Activated CD4-positive, alpha-beta memory T cell treated with anti-CD3 and anti-CD28 coated beads for 36 hours (primary cell): Measurements from ENCODE around the gene MCHR1. TPM values are rescaled to one million over a fixed set of nuclear protein-coding genes. Genes with fewer than 3 reads are reported as not detected.
"Not testable (repeated sequence)": the region's sequence is repeated elsewhere in the genome, so short reads cannot be mapped to it uniquely, and the experiment has no call there.

Source experiments
- CTCF ChIA-PET: fragments of 350-600 bp; sonication (Branson Sonifier 250); formaldehyde crosslinking; loops from one replicate; lab custom pipeline; 2021; ENCODE audit warnings: antibody characterized with exemption, inconsistent platforms; lab: Charles Lee
- POLR2A ChIA-PET: fragments of 350-600 bp; sonication (Branson Sonifier 250); formaldehyde crosslinking; loops from one replicate; lab custom pipeline; 2021; ENCODE audit warnings: antibody characterized with exemption; lab: Charles Lee
- DNase-seq: peaks from one replicate; pipeline ENCODE4 v3.0.0-alpha.2; 2020
- H3K27ac Mint-ChIP-seq: one replicate; pipeline ENCODE4 v1.8.0; 2021; ENCODE audit warnings: mixed read lengths
- H3K27me3 Mint-ChIP-seq: one replicate; pipeline ENCODE4 v1.8.0; 2021; ENCODE audit warnings: mixed read lengths
- H3K36me3 Mint-ChIP-seq: one replicate; pipeline ENCODE4 v1.8.0; 2021; ENCODE audit warnings: mixed read lengths
- H3K4me1 Mint-ChIP-seq: one replicate; pipeline ENCODE4 v1.8.0; 2021; ENCODE audit warnings: low read depth, mixed read lengths
- H3K4me3 Mint-ChIP-seq: one replicate; pipeline ENCODE4 v1.8.0; 2021; ENCODE audit warnings: mild to moderate bottlenecking, mixed read lengths
- H3K9me3 Mint-ChIP-seq: one replicate; pipeline ENCODE4 v1.8.0; 2021; ENCODE audit warnings: mixed read lengths
- intact Hi-C: fragments of 100-400 bp; cut with micrococcal nuclease; formaldehyde crosslinking; loops from one replicate; pipeline ENCODE4 v1.15.1; 2023
- total RNA-seq, 2 experiments: library from RNA; stranded (reverse); gene quantifications; one replicate each; pipeline ENCODE4 v1.2.3, GENCODE V29; 2021

MCHR1 gene
- total RNA-seq, 2 experiments from 2014 or later = not detected

GRCh38 chr22:40703174-40703573, 23.9 kb downstream of the MCHR1 start:
- POLR2A ChIA-PET = no interaction called here
- H3K4me1 Mint-ChIP-seq = peaks cover 5% of the 10 kb centered on the region
- H3K4me3 Mint-ChIP-seq = no peak overlapping the region

GRCh38 chr22:40703736-40704135, 24.5 kb downstream of the MCHR1 start:
- Mint-ChIP-seq H3K4me3 (no peak overlapping the region), H3K36me3 (no peaks in the 10 kb centered on the region), H3K9me3 (no peaks in the 10 kb centered on the region), H3K27me3 (no peaks in the 10 kb centered on the region), H3K27ac (no peak overlapping the region), H3K4me1 (peaks cover 5% of the 10 kb centered on the region)
- intact Hi-C loops = no loop called here
- ChIA-PET POLR2A (no interaction called here), CTCF (interaction anchor here (1.0 to 1.6 kb wide), 2 partner anchors 15 to 21 kb away, joined by 3 read pairs; no protein-coding TSS in a partner anchor)
- DNase-seq = no peak

More at GRCh38 chr22:40703174-40703573, 23.9 kb downstream of the MCHR1 start:
- CTCF ChIA-PET = interaction anchor here (1.0 to 1.6 kb wide), 2 partner anchors 15 to 20 kb away, joined by 3 read pairs; no protein-coding TSS in a partner anchor
- Mint-ChIP-seq H3K27me3 (no peaks in the 10 kb centered on the region), H3K36me3 (no peaks in the 10 kb centered on the region), H3K27ac (no peak overlapping the region), H3K9me3 (no peaks in the 10 kb centered on the region)
- intact Hi-C loops = no loop called here
- DNase-seq = no peak

- H3K27ac Mint-ChIP-seq = no peak overlapping the region
- peaks cover 8% of the 10 kb centered on the region for H3K4me1 Mint-ChIP-seq
- POLR2A ChIA-PET = no interaction called here
- no peaks in the 10 kb centered on the region for H3K27me3 Mint-ChIP-seq
- no peaks in the 10 kb centered on the region for H3K9me3 Mint-ChIP-seq
- H3K36me3 Mint-ChIP-seq = no peaks in the 10 kb centered on the region
- no peak overlapping the region for H3K4me3 Mint-ChIP-seq
- DNase-seq = no peak
- intact Hi-C loops = no loop called here
- CTCF ChIA-PET = no interaction called here
Observed at GRCh38 chr22:40705918-40706682, 26.8 kb downstream of the MCHR1 start.

GRCh38 chr22:40707154-40707553, 27.9 kb downstream of the MCHR1 start:
- Mint-ChIP-seq H3K4me1 (peaks cover 10% of the 10 kb centered on the region), H3K27me3 (peaks cover 4% of the 10 kb centered on the region), H3K36me3 (no peaks in the 10 kb centered on the region), H3K9me3 (no peaks in the 10 kb centered on the region), H3K4me3 (no peak overlapping the region), H3K27ac (no peak overlapping the region)
- ChIA-PET POLR2A (no interaction called here), CTCF (no interaction called here)
- no peak for DNase-seq
- intact Hi-C loops = no loop called here

GRCh38 chr22:40708177-40708576, 28.9 kb downstream of the MCHR1 start:
- intact Hi-C loops = no loop called here
- H3K27ac Mint-ChIP-seq = no peak overlapping the region
- no peak overlapping the region for H3K4me3 Mint-ChIP-seq
- H3K27me3 Mint-ChIP-seq = peaks cover 4% of the 10 kb centered on the region
- no peaks in the 10 kb centered on the region for H3K36me3 Mint-ChIP-seq
- DNase-seq = no peak
- ChIA-PET POLR2A (no interaction called here), CTCF (interaction anchor here (0.9 kb wide), 1 partner anchor 32 kb away, joined by 4 read pairs; no protein-coding TSS in a partner anchor)
- H3K9me3 Mint-ChIP-seq = no peaks in the 10 kb centered on the region
- peaks cover 10% of the 10 kb centered on the region for H3K4me1 Mint-ChIP-seq

GRCh38 chr22:40709752-40710413, 30.6 kb downstream of the MCHR1 start:
- intact Hi-C loops = loop anchor here (10.0 kb wide), 1 partner anchor 105 kb away; the partner anchor contains the start of gene SLC25A17
- POLR2A ChIA-PET = no interaction called here

GRCh38 chr22:40712311-40712710, 33.0 kb downstream of the MCHR1 start:
- CTCF ChIA-PET = interaction anchor here (1.2 to 3.3 kb wide), 3 partner anchors 29 to 297 kb away, joined by 3 to 25 read pairs (median 4); no protein-coding TSS in a partner anchor
- DNase-seq = no peak
- Mint-ChIP-seq H3K27me3 (peaks cover 7% of the 10 kb centered on the region), H3K27ac (no peak overlapping the region), H3K4me1 (peaks cover 12% of the 10 kb centered on the region), H3K4me3 (no peak overlapping the region), H3K36me3 (no peaks in the 10 kb centered on the region), H3K9me3 (no peaks in the 10 kb centered on the region)
- intact Hi-C loops = loop anchor here (10.0 kb wide), 1 partner anchor 102 kb away; the partner anchor contains the start of gene SLC25A17
- POLR2A ChIA-PET = interaction anchor here (0.6 to 1.2 kb wide), 2 partner anchors 11 to 29 kb away, joined by 4 read pairs; no protein-coding TSS in a partner anchor

More at GRCh38 chr22:40709752-40710413, 30.6 kb downstream of the MCHR1 start:
- peaks cover 12% of the 10 kb centered on the region for H3K4me1 Mint-ChIP-seq
- H3K27ac Mint-ChIP-seq = no peak overlapping the region
- no peaks in the 10 kb centered on the region for H3K9me3 Mint-ChIP-seq
- H3K27me3 Mint-ChIP-seq = peaks cover 5% of the 10 kb centered on the region
- H3K36me3 Mint-ChIP-seq = no peaks in the 10 kb centered on the region
- DNase-seq = no peak
- H3K4me3 Mint-ChIP-seq = no peak overlapping the region
- CTCF ChIA-PET = interaction anchor here (1.0 to 3.3 kb wide), 2 partner anchors 27 to 86 kb away, joined by 4 to 25 read pairs; no protein-coding TSS in a partner anchor

GRCh38 chr22:40714499-40715337, 35.4 kb downstream of the MCHR1 start:
- Mint-ChIP-seq H3K27me3 (peaks cover 7% of the 10 kb centered on the region), H3K36me3 (no peaks in the 10 kb centered on the region), H3K9me3 (no peaks in the 10 kb centered on the region), H3K27ac (no peak overlapping the region), H3K4me3 (no peak overlapping the region), H3K4me1 (peaks cover 12% of the 10 kb centered on the region)
- POLR2A ChIA-PET = interaction anchor here (1.2 kb wide), 1 partner anchor 12 kb away, joined by 4 read pairs; no protein-coding TSS in a partner anchor
- DNase-seq = no peak
- CTCF ChIA-PET = interaction anchor here (1.8 kb wide), 1 partner anchor 32 kb away, joined by 7 read pairs; no protein-coding TSS in a partner anchor
- intact Hi-C loops = loop anchor here (10.0 kb wide), 1 partner anchor 100 kb away; the partner anchor contains the start of gene SLC25A17

- no peak for DNase-seq
- POLR2A ChIA-PET = no interaction called here
- H3K9me3 Mint-ChIP-seq = no peaks in the 10 kb centered on the region
- H3K36me3 Mint-ChIP-seq = no peaks in the 10 kb centered on the region
- peaks cover 9% of the 10 kb centered on the region for H3K4me1 Mint-ChIP-seq
- intact Hi-C loops = loop anchor here (10.0 kb wide), 1 partner anchor 99 kb away; the partner anchor contains the start of gene SLC25A17
- CTCF ChIA-PET = no interaction called here
- no peak overlapping the region for H3K27ac Mint-ChIP-seq
- no peak overlapping the region for H3K4me3 Mint-ChIP-seq
- H3K27me3 Mint-ChIP-seq = peaks cover 7% of the 10 kb centered on the region
Observed at GRCh38 chr22:40716116-40716515, 36.8 kb downstream of the MCHR1 start.

- CTCF ChIA-PET, DNase-seq, H3K4me1 Mint-ChIP-seq, H3K4me3 Mint-ChIP-seq, H3K27me3 Mint-ChIP-seq, H3K9me3 Mint-ChIP-seq, H3K27ac Mint-ChIP-seq, H3K36me3 Mint-ChIP-seq: not testable (repeated sequence)
- POLR2A ChIA-PET = interaction anchor here (0.6 kb wide), 1 partner anchor 46 kb away, joined by 4 read pairs; no protein-coding TSS in a partner anchor
- intact Hi-C loops = loop anchor here (10.0 kb wide), 1 partner anchor 97 kb away; the partner anchor contains the start of gene SLC25A17
Observed at GRCh38 chr22:40717657-40718056, 38.4 kb downstream of the MCHR1 start.
